ENCODE results near the gene R3HDM2.

The R3HDM2 gene

GRCh38 chr12:57214398-57214781 is 216.5 kb downstream of the R3HDM2 start:
- H3K9me3 ChIP-seq (ENCODE audit: control insufficient read depth, insufficient read depth, low read length): no peaks in the 10 kb centered on the region
- peaks cover 32% of the 10 kb centered on the region for H3K36me3 ChIP-seq (ENCODE audit: control insufficient read depth, insufficient read depth, low read length)
- H3K27me3 ChIP-seq (ENCODE audit: control insufficient read depth, insufficient read depth, low read length): peaks cover 54% of the 10 kb centered on the region
- H3K9ac ChIP-seq (ENCODE audit: low read depth, low read length): no peak overlapping the region
- peaks cover 15% of the 10 kb centered on the region for H3K4me1 ChIP-seq (ENCODE audit: control insufficient read depth, insufficient read depth, low read length)
- no peak overlapping the region for H3K4me3 ChIP-seq (ENCODE audit: low read depth, low read length)

DNA sequence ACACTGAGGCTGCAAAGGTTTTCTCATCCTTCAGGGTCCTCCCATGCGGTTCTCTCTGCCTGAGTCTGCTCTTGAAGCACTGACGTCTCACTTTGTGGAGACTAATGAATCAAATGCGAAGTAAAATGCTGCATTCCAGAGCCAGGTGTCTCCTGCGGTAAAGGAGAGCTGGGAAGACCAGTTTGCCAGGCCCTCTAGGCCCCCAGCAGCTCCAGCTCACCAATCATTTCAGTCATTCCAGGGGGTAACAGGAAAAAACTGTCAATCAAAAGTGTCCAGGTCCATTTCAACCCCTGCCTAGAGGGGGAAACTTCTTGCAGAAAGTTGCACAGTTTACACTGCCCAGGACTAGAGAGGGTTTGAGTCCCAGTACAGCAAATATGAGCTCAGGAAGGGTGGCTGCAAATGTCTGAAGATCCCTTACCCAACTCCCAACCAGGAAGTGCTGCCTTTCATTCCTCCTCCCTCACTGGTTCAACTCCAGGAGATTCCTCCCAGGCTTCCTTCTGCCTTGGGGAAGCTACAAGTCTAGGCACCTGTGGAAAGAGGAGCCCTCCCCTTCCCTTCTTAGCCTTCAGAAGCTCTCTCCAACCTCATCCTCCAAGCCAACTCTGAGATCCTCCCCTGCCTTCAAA is 217.0 kb downstream of the R3HDM2 start:
- H3K4me3 ChIP-seq (ENCODE audit: low read depth, low read length): no peak overlapping the region
- H3K36me3 ChIP-seq (ENCODE audit: control insufficient read depth, insufficient read depth, low read length): peaks cover 37% of the 10 kb centered on the region
- H3K9me3 ChIP-seq (ENCODE audit: control insufficient read depth, insufficient read depth, low read length): no peaks in the 10 kb centered on the region
- no peak overlapping the region for H3K9ac ChIP-seq (ENCODE audit: low read depth, low read length)
- H3K27me3 ChIP-seq (ENCODE audit: control insufficient read depth, insufficient read depth, low read length): peaks cover 49% of the 10 kb centered on the region
- H3K4me1 ChIP-seq (ENCODE audit: control insufficient read depth, insufficient read depth, low read length): peaks cover 15% of the 10 kb centered on the region

GRCh38 chr12:57213058-57213715 is 217.7 kb downstream of the R3HDM2 start:
- no peak overlapping the region for H3K4me3 ChIP-seq (ENCODE audit: low read depth, low read length)
- peaks cover 44% of the 10 kb centered on the region for H3K36me3 ChIP-seq (ENCODE audit: control insufficient read depth, insufficient read depth, low read length)
- H3K9ac ChIP-seq (ENCODE audit: low read depth, low read length): no peak overlapping the region
- H3K4me1 ChIP-seq (ENCODE audit: control insufficient read depth, insufficient read depth, low read length): peaks cover 15% of the 10 kb centered on the region
- no peaks in the 10 kb centered on the region for H3K9me3 ChIP-seq (ENCODE audit: control insufficient read depth, insufficient read depth, low read length)
- H3K27me3 ChIP-seq (ENCODE audit: control insufficient read depth, insufficient read depth, low read length): peaks cover 42% of the 10 kb centered on the region

DNA sequence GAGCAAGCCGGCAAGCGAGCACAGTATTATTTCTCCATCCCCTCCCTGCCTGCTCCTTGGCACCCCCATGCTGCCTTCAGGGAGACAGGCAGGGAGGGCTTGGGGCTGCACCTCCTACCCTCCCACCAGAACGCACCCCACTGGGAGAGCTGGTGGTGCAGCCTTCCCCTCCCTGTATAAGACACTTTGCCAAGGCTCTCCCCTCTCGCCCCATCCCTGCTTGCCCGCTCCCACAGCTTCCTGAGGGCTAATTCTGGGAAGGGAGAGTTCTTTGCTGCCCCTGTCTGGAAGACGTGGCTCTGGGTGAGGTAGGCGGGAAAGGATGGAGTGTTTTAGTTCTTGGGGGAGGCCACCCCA is 218.2 kb downstream of the R3HDM2 start:
- H3K9ac ChIP-seq (ENCODE audit: low read depth, low read length): no peak overlapping the region
- H3K36me3 ChIP-seq (ENCODE audit: control insufficient read depth, insufficient read depth, low read length): peaks cover 49% of the 10 kb centered on the region
- H3K9me3 ChIP-seq (ENCODE audit: control insufficient read depth, insufficient read depth, low read length): no peaks in the 10 kb centered on the region
- H3K27me3 ChIP-seq (ENCODE audit: control insufficient read depth, insufficient read depth, low read length): peaks cover 37% of the 10 kb centered on the region
- no peak overlapping the region for H3K4me3 ChIP-seq (ENCODE audit: low read depth, low read length)
- peaks cover 15% of the 10 kb centered on the region for H3K4me1 ChIP-seq (ENCODE audit: control insufficient read depth, insufficient read depth, low read length)

GRCh38 chr12:57211791-57212700 is 218.8 kb downstream of the R3HDM2 start:
- H3K36me3 ChIP-seq (ENCODE audit: control insufficient read depth, insufficient read depth, low read length): peaks cover 52% of the 10 kb centered on the region
- no peak overlapping the region for H3K9ac ChIP-seq (ENCODE audit: low read depth, low read length)

GRCh38 chr12:57210926-57211692 is 219.7 kb downstream of the R3HDM2 start:
- no peak overlapping the region for H3K9ac ChIP-seq (ENCODE audit: low read depth, low read length)
- H3K4me1 ChIP-seq (ENCODE audit: control insufficient read depth, insufficient read depth, low read length): peaks cover 15% of the 10 kb centered on the region

More at GRCh38 chr12:57211791-57212700, 218.8 kb downstream of the R3HDM2 start:
- H3K4me3 ChIP-seq (ENCODE audit: low read depth, low read length): no peak overlapping the region
- peaks cover 15% of the 10 kb centered on the region for H3K4me1 ChIP-seq (ENCODE audit: control insufficient read depth, insufficient read depth, low read length)
- H3K27me3 ChIP-seq (ENCODE audit: control insufficient read depth, insufficient read depth, low read length): peaks cover 30% of the 10 kb centered on the region
- H3K9me3 ChIP-seq (ENCODE audit: control insufficient read depth, insufficient read depth, low read length): no peaks in the 10 kb centered on the region

DNA sequence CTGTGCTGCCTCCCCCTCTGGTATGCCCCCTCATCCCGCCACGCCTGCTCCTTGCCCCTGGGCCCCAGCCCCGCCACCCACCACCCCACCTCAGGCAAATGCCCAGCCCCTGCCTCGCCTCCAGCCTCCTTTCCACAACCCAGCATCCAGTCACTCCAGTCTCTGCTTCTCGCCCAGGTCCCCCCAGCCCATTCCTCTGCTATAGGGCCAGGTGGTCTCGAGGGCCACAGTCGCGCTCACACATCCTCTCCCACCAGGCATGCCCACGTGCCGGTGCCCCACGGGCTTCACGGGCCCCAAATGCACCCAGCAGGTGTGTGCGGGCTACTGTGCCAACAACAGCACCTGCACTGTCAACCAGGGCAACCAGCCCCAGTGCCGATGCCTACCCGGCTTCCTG is 220.4 kb downstream of the R3HDM2 start:
- peaks cover 19% of the 10 kb centered on the region for H3K27me3 ChIP-seq (ENCODE audit: control insufficient read depth, insufficient read depth, low read length)
- no peak overlapping the region for H3K4me3 ChIP-seq (ENCODE audit: low read depth, low read length)
- H3K36me3 ChIP-seq (ENCODE audit: control insufficient read depth, insufficient read depth, low read length): peaks cover 64% of the 10 kb centered on the region
- no peaks in the 10 kb centered on the region for H3K9me3 ChIP-seq (ENCODE audit: control insufficient read depth, insufficient read depth, low read length)
- no peak overlapping the region for H3K9ac ChIP-seq (ENCODE audit: low read depth, low read length)
- peaks cover 10% of the 10 kb centered on the region for H3K4me1 ChIP-seq (ENCODE audit: control insufficient read depth, insufficient read depth, low read length)

More at GRCh38 chr12:57210926-57211692, 219.7 kb downstream of the R3HDM2 start:
- H3K27me3 ChIP-seq (ENCODE audit: control insufficient read depth, insufficient read depth, low read length): peaks cover 26% of the 10 kb centered on the region
- no peak overlapping the region for H3K4me3 ChIP-seq (ENCODE audit: low read depth, low read length)
- H3K9me3 ChIP-seq (ENCODE audit: control insufficient read depth, insufficient read depth, low read length): no peaks in the 10 kb centered on the region
- peaks cover 58% of the 10 kb centered on the region for H3K36me3 ChIP-seq (ENCODE audit: control insufficient read depth, insufficient read depth, low read length)

- no peak overlapping the region for H3K9ac ChIP-seq (ENCODE audit: low read depth, low read length)
- peaks cover 14% of the 10 kb centered on the region for H3K27me3 ChIP-seq (ENCODE audit: control insufficient read depth, insufficient read depth, low read length)
- peaks cover 9% of the 10 kb centered on the region for H3K4me1 ChIP-seq (ENCODE audit: control insufficient read depth, insufficient read depth, low read length)
- no peaks in the 10 kb centered on the region for H3K9me3 ChIP-seq (ENCODE audit: control insufficient read depth, insufficient read depth, low read length)
- peaks cover 70% of the 10 kb centered on the region for H3K36me3 ChIP-seq (ENCODE audit: control insufficient read depth, insufficient read depth, low read length)
- H3K4me3 ChIP-seq (ENCODE audit: low read depth, low read length): no peak overlapping the region
Measured at GRCh38 chr12:57209916-57210315, 220.9 kb downstream of the R3HDM2 start.

DNA sequence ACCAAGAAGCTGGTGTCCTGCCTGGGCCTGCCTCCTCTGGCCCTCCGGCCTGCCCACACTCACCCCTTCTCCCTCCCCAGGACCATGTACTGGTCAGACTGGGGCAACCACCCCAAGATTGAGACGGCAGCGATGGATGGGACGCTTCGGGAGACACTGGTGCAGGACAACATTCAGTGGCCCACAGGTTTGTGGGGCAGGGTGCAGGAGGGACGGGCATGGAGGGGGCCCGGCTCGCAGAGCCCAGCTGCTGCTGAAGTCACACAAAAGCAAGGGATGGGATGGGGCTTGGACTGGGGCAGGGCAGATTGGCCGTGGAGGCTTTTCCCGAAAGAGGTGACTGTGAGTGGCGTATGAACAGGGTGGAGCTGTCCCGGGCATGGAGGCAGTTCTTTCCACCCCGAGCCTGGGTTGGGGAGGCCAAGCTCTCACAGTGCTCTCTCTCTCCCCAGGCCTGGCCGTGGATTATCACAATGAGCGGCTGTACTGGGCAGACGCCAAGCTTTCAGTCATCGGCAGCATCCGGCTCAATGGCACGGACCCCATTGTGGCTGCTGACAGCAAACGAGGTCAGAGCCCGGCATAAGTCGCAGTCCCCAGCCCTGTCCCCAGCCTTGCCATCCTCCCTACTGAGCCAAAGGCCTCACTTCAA is 222.1 kb downstream of the R3HDM2 start:
- no peaks in the 10 kb centered on the region for H3K9me3 ChIP-seq (ENCODE audit: control insufficient read depth, insufficient read depth, low read length)
- peaks cover 4% of the 10 kb centered on the region for H3K4me1 ChIP-seq (ENCODE audit: control insufficient read depth, insufficient read depth, low read length)
- peaks cover 4% of the 10 kb centered on the region for H3K27me3 ChIP-seq (ENCODE audit: control insufficient read depth, insufficient read depth, low read length)

DNA sequence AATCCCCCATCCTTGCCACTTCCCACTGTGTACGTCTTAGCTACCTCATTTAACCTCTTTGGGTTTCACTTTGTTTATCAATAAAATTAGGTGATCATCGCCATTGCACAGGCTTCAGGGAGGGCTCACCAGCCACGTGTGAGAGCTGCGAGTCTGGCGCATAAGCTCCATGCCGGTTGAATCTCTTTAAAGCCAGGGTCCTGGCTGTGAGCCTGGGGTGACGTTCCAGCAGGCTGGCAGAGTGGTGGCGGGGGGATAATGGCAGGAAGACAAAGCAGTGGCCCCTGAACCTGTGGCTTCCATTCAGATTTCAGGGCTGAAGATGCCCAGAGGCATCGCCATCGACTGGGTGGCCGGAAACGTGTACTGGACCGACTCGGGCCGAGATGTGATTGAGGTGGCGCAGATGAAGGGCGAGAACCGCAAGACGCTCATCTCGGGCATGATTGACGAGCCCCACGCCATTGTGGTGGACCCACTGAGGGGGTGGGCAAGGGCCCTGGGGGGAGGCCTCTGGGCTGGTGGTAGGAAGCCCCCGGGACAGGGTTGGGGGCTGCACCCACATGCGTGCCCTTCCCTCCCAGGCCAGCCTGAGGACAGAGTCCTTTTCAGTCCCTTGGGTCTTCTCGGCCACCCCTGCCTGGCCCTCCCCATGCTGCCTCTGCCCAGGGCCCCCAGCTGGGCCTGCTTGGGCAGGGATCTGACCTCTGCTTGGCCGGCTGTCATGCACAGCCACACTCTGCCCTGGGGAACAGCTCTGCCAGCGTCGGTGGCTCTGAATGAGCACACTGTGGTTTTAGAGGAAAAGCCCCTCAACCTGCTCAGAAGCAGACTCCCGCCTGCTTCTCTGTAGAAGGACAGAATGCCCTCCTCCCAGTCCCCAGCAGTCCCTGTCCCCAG is 222.9 kb downstream of the R3HDM2 start:
- Histone ChIP-seq H3K4me1 (ENCODE audit: control insufficient read depth, insufficient read depth, low read length) (no peaks in the 10 kb centered on the region), H3K9me3 (ENCODE audit: control insufficient read depth, insufficient read depth, low read length) (no peaks in the 10 kb centered on the region), H3K4me3 (ENCODE audit: low read depth, low read length) (no peak overlapping the region), H3K27me3 (ENCODE audit: control insufficient read depth, insufficient read depth, low read length) (no peaks in the 10 kb centered on the region), H3K36me3 (ENCODE audit: control insufficient read depth, insufficient read depth, low read length) (peaks cover 89% of the 10 kb centered on the region), H3K9ac (ENCODE audit: low read depth, low read length) (no peak overlapping the region)

More for the DNA sequence above, 222.1 kb downstream of the R3HDM2 start:
- Histone ChIP-seq H3K4me3 (ENCODE audit: low read depth, low read length) (no peak overlapping the region), H3K9ac (ENCODE audit: low read depth, low read length) (no peak overlapping the region), H3K36me3 (ENCODE audit: control insufficient read depth, insufficient read depth, low read length) (peaks cover 81% of the 10 kb centered on the region)
